GM19468 (cell line): ENCODE measurements around the gene DIDO1.

Experiments used
- ATAC-seq: cut with Tn5 transposase; IDR thresholded peaks from one replicate; pipeline ENCODE4 v1.9.1; 2021; ENCODE audit warnings: mild to moderate bottlenecking, moderate library complexity, moderate number of reproducible peaks; ENCODE audit not compliant: unreplicated experiment; ENCODE audit errors: extremely low read depth

DIDO1 gene

DNA sequence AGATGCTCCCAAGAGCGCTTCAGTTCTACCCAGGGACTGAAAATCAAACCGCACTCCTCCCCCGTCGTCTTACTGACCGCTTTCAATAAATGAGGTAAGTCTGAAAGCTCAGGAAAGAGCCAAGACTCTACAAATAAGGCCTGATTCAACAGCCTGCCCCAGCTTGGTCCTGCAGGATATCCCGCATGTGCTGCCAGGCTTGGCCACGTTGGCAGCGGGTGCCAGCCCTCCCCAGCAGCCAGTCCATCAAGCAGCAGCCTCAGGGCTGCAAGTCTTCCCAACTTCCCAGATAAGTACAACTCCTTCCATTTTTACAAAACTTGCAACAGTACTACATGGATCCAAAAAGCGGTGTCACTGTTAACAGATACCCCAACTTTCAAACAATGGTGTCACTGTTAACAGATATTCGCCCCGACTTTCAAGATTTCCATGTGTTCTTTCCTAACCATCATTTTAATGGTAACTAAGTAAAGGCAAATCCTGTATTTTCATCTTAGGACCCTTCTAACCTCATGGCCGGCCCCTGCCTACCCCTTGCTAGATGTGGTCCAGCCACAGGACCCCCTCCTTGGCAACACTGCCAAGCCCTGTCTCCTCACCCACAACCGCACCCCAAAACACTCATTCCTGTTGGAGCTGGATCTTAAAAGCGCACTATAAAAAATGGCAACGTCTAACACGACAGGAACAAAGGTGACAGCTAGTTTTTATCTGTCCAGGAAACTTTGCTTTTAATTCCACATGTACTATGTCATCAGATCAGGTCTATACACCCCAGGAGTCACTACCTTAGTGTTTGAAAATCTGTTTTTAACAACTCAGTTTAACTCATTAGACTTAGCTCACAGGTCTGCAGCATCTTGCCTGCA, 28.0 kb downstream of the DIDO1 start:
- no peak for ATAC-seq

DNA sequence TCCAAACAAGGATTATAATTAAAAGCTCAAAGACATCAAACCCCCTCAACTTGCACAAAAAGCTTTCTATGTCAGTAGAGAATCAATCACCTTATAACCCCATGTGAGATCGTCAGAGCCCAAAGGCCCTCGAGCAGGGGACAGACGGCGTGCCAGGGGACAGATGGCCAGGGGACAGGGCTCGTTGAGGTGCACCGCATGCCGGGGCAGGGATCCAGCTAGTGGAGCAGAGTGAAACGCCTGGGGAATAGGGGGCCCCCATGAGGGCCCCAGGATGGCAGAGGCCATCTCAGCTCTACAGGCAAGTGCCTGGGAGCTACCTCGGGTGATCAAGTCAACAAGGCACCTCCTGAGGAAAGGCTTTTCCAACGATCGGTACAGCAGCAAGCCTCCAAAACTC, 28.6 kb downstream of the DIDO1 start:
- no peak for ATAC-seq

DNA sequence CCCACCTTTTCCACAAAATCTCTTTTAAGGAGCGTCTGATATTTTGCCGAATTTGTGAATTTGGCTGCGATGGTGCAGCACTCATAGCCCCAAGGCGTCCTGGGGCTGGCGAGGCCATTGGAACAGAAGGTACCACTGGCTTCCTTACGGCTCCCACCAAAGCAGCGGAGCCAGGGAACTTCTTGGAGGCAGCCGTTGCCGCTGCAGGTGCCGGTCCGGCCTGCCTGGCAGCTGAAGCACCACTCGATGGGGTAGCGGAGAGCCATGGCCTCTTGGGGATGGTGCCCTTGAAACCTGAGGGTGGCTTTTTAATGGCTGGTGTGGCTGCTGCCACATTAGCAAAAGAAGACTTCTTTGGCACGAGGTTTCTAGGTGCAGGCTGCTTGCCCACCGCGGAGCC, 29.8 kb downstream of the DIDO1 start:
- no peak for ATAC-seq

DNA sequence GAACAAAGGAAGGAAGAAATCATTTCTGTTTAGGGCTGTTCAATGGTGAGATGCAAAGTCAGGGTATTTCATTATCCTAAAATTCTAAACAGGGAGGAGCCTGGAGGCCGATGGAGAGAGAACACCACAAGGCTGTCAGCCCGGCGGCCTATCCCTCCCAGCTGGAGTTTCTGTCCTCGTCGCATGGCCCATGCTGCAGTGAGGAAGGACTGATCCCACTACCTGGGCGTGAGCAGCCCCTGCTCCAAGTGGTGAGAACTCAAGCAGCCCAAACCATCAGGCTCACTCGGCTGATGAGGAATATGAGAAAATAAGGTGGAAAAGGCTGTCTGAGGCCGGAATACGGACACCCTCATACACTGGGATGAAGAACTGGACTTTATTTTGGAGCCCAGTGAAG, 30.8 kb downstream of the DIDO1 start:
- no peak for ATAC-seq

DNA sequence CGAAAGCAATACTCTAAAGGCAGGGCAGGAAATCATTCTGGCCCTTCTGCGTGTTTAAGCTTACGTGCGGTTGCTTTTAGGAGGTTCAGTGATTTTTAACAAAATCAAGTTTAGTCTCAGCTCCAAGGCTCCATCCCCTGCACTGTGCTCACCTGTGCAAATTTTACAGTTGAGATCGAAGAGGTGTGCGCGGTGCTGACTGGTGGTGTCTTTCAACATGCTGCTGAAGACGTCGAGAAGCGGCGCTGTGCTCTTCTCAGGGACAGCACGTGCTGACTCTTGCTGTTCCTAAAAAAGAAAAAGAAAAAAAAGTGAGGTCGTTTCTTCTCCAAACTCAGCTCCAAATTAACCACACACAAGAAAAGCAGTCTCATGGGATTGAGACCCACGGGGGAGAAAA, 32.0 kb downstream of the DIDO1 start:
- ATAC-seq, result no peak

DNA sequence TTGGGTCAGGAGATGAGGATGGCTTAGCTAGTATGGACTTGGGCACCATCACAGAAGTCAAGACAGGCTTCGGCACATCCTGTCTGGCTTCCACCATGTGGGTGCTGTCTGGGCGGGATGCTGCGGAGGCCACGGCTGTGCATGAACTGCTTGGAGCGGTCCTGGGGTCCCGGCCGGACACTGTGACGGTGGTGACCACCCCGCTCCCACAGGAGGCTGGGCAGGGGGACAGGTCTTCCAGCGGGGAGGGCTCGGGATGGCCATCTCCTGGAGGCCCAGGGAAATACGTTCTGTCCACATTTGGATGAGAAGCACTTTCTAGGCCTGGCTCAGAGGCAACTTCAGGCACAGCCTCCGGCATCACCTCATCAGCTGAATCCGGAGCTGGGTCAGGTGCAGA, 32.6 kb downstream of the DIDO1 start:
- ATAC-seq, result no peak

DNA sequence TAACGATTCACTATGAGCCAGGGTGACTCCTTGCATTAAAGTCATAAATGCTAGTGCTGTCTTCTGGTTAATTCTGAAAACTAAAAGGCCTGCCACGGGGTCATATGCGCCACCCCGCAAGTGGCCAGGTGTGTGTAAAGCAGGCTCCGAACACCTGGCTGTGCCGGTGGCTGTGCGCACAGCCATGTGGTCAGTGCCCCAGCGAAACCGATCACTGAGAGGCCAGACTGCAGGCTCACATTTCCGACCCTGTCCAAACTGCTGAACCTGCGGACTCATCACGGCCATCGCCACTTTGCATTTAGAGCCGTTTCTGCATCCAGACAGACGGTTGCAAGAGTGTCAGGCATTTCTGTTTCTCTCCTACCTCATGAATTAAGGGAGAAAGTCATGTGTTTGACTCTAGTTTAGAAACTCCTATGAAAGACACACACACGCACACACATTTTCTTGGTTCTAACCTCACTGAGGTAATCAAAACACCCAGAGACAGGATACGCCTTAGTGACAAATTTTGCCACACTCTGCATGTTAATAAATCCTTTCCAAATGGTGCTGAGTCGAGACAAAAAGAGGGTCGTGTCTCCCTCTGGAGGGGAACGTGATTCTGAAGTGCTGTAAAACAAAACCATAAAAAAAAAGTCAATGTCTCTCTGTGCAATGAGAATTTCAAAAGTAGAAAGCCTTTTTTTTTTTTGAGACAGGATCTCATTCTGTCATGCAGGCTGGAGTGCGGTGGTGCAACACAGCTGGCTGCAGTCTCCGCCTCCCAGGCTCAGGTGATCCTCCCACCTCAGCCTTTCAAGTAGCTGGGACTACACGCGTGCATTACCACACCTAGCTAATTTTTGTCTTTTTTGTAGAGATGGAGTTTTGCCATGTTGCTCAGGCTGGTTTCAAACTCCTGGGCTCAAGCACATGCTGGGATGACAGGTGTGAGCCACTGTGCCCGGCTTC, 33.7 kb downstream of the DIDO1 start:
- ATAC-seq, result no peak

DNA sequence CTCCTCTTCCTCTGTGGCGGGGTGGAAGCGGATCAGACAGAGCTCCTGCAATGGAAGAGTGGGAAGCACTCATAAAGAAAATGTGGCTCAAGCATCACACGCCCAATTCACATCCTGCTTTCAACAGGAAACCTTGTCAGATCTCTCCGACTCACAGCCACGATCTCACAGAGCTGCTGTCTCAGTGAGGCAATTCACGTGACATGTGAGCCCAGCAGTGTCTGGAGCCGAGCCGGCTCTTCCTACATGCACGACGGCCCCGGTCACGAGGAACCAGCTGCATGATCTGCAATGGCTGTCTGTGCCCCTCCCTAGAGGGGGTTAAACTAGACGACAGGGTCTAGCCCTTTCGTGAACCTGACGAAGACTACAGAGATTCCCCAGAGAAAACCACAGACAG, 35.2 kb downstream of the DIDO1 start:
- no peak for ATAC-seq

DNA sequence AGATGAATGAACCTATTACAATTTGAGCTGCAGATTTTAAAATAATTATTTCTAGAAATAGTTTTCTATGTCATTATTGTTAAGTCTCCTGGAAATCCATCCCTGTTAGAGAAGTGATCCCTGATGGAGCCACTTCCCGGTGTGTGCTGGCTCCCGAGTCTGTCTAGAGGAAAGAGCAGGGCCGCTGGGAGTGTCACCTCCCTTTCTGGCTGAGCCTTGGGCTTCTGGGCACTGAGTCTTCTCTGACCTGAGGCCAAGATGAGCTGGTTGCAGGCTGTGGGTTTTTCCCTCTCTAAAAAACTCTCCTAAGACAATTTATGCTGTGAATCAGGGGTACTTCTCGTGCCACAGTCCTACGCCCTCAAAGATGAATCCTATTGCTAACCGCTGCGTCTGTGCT, 35.9 kb downstream of the DIDO1 start:
- ATAC-seq, result no peak

DNA sequence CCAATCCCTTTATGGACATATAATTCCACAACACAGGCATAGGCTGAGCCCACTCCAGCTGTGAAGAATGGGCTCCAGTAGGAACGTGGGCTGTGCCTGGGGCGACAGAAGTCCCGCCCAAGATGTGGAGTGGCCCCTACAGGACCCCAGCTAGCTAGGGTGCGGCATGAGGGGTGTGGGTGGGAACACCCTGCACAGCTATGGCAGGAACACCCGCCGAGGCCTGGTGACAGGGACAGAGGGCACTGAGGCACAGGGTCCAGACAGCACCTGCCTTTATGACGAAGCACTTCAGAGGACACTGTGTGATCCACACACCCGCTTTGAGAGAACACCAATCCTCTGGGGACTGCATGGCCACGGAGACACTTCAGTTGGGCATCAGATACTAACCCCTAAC, 36.4 kb downstream of the DIDO1 start:
- no peak for ATAC-seq

DNA sequence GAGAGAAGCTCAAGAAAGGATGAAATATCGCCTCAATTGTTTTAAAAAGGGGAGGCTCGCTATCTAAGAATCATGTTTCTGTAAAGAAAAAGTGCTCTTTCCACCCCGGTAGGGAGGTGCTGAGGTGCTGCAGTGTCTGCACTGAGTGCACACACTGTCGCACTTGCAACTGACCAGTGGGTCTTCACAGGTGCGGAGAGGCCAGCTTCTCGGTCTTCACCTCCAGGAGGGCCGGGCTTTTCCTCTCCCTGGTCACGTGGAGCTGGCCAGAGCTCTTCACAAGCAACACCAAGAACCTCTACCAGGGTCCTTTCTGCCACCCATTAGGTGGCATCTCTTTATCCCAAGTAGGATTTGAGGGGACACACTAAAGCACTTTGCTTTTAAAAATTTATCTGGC, 36.9 kb downstream of the DIDO1 start:
- ATAC-seq, result no peak

DNA sequence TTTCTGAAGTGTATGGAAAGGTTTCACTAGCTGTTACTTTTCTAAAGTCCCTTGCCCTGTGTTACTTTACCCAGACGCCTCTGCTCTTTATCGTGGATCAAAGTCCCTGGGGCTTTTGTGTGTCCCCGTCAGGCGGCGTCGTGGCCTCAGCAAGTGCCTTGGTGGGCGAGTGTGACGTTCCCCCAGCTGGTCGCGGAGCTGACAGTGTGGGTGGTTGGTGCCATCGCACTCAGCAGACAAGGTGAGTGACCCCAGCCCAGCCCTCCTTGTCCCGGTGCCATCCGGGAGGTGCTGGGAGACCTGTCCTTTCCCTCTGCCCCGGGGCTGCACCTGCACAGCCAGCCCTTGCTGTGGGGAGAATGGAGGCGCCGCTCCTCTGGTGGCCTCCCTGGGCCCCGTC, 37.4 kb downstream of the DIDO1 start:
- no peak for ATAC-seq

DNA sequence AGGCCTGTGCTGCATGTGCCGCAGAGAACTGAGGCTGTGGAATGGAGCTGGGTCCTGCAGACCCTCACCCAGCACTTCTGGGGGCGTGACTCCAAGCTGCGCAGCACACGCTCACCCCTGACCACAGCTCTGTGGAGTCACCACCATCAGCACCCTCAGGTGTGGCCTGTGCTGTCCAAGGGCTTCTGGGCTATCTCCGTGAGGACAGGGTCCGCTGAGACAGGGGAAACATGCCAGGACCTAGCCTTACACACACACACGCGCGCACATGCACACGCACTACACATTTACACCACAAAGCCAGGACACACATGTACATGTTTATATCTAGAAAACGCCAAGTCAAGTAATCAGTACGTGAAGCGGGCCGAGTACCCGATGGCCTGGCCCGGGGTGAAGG, 37.9 kb downstream of the DIDO1 start:
- ATAC-seq, result no peak

DNA sequence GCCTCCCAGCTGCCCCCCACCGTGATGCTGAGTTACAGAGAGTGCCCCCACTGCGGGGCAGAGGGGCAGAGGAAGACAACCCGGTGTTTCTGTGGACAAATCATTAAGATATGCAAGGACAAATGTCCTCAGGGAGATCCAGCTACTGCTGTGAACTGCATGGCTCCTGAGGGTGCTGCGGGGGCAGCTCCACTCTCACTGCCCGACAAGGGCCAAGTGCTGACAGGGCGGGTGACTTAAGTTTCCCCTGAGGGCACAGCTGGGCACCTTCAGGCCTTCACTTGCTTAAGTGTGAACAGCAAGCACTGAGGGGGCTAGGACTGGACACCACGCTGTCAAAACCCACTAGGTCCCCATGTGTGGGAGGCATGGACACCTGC, 38.5 kb downstream of the DIDO1 start:
- no peak for ATAC-seq

DNA sequence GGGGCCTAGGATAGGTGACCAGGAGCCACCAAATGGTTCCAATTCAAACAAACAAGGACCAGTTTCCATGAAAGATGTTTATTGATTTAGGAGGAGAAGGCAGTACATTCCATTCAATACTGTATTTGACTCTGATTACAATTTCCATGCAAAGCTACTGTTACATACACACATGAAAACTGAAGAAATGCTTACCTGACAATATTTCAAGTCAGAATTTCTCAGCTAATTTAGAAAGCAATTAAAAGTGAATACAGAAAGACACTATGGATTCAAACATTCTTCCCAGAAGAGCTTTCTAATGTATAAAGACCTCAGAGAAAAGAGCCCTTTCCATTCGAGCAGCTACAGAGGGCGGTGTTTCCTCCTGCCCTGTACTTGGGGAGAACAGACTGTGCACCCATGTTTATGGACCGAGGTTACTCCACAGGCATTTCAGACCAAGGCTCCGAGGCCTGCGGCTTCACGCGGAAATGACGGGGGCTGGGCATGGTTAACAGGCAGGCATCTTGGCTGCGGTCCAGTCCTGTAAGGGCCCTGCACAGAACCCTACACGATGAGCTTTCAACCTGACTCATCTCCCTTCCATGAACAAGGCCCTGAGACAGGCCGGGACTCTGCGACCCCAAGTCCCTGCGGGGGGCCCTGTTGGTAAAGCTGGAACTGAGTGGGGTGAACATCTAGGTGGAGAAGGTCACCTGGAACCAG, 39.0 kb downstream of the DIDO1 start:
- ATAC-seq, result no peak

DNA sequence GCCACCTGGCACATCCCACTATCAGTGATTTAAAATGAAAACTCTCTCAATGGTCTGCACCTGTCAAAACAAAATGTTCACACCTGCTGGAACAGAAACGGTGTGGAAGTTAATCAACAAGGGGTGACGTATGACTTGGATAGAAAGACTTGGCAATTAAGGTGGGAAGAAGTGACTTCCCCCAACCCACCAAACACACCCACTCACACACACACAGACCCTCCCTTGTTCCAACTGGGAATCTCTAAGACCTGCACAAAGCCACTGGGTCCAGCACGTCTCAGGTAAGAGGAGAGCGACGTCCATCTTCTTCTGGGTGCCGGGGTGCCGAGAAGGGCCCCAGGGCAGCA, 39.6 kb downstream of the DIDO1 start:
- no peak for ATAC-seq

DNA sequence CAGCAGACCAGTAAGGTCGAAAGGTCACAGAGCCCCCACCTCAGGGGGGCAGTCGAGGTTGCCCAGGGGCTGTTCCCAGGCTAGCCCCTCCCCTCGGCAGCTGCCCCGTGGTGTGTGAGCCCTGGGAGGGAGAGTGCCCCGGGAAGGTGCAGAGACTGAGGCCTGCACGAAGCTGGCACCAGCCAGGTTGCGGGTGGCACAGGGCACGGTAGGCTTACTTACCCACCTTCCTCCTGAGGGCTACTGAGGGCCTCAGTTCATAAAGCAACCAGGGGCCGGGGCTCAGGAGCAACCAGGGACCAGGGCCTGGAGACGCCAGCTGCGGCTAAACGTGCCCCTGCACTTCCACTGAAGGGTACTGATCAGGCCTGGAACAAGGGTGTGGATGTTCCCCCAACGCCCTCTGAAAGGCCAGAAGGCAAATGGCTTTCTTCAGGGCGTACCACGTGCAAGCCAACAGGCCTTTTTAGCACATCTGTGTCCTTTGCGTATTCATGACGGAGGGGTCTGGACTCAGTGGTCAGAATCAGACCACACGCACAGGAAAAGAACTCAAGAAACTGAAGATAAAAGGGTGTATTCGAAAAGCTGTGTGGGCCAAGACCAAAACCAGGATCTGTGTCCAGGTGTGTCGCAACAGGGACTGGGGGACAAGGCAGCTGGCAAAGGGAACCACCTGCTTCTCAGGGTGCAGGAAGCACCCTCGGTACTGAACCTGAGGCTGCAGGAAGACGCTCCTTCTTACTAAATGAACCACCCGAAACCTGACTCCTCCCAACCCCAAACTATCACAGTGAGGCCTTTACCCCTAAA, 40.2 kb downstream of the DIDO1 start:
- ATAC-seq, result no peak

DNA sequence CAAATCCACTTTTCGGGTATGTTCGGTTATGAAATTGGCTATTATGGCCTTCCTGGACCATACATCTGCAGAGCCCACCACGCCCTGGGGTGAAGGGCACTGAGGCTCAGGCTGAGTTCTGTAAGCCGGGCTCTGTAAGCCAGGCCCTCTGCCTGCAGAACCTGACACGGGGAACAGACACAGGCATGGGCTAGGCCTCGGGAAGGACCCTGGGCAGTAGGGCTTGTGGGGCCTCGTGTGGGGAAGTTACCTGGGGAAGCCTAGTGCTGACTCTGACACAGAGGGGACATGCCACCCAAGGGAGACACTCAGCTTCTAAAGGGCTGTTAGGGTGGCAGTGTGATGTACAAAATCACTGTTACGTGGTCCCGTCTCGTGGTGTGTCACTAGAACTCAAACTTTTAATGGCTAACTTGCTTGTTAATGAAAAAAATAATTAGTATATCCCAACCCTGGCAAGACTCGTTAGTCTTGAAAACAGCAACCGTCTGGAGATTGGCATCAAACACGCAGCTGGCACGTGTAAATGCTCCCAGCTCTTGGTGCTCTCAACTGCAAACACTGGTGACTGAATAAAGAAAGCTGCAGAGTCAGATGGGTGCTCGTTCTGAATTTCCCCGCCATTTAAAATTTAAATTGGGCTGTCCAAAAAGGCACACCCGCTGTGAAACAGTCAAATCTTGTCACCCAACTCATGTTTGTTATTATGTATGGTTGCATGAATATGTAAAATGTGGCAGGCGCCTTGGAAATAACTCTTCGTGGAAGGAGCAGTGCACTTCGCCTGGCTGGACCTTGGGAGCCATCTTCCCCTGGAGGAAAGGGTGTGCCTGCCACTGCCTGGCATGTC, 41.0 kb downstream of the DIDO1 start:
- ATAC-seq, result no peak

DNA sequence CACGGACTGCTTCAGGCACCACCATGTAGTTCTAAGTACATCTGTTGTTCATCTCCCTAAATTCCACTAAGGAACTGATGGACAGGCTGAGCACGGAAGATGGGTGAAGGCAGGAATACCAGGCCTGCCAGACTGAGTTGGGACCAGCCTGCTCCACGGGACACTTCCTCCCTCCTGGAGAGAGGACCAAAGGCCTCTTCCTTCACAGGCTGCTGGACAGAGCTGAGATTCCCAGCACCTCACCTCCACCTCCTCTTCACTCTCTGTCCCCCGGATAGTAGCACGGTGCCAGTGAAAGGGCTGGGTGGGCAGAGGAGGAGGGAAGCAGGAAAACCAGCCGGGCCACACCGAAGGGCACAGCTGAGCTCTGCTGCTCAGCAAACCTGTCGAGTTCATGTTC, 41.7 kb downstream of the DIDO1 start:
- ATAC-seq, result no peak
